Lower leg skin (tissue), 4 donors: ENCODE data around the gene IGFN1. TPM values are rescaled to one million over a fixed set of nuclear protein-coding genes. Genes with fewer than 3 reads are reported as not detected.

Experiments
- DNase-seq, 2 donors: peaks; one replicate each; pipeline ENCODE4 v3.0.0-alpha.2; 2019; ENCODE audit warnings: low spot score in 2 of 2
- H3K4me3 ChIP-seq: fragments of 200-600 bp; sonication (generic); 2 replicates; pipeline ENCODE4 v1.5.1; 2017; ENCODE audit warnings: mild to moderate bottlenecking, low read depth; ENCODE audit not compliant: poor library complexity, severe bottlenecking
- CTCF ChIP-seq, 3 donors: fragments of 450-650 bp; IDR thresholded peaks; one replicate each; pipeline ENCODE4 v1.5.1; 2016; ENCODE audit warnings: antibody characterized with exemption in 3 of 3, mild to moderate bottlenecking in 3 of 3, moderate library complexity in 2 of 3
- POLR2A ChIP-seq, 2 donors: fragments of 450-650 bp; IDR thresholded peaks; one replicate each; pipeline ENCODE4 v1.6.1; 2016 to 2017; ENCODE audit warnings: antibody characterized with exemption in 2 of 2, mild to moderate bottlenecking in 1 of 2, moderate library complexity in 1 of 2
- WGBS, 2 donors: methylation state at CpG; one replicate each; pipeline ENCODE4 v1.1.5; 2018; 5-methylcytosine and 5-hydroxymethylcytosine counted together
- intact Hi-C: fragments of 100-400 bp; cut with DNase I; formaldehyde crosslinking; loops from one replicate; pipeline ENCODE4 v1.15.0; 2023; ENCODE audit warnings: low total_unique reads
- total RNA-seq, 4 donors: library from RNA; depleted of rRNA; stranded (reverse); fragments of >200 nt; gene quantifications; one replicate each; pipeline ENCODE4 v1.1.0, GENCODE V29; 2016

Gene IGFN1
- total RNA-seq: under 1 TPM in 1 of 4 donors, not detected in 3; 0.32 TPM

DNA sequence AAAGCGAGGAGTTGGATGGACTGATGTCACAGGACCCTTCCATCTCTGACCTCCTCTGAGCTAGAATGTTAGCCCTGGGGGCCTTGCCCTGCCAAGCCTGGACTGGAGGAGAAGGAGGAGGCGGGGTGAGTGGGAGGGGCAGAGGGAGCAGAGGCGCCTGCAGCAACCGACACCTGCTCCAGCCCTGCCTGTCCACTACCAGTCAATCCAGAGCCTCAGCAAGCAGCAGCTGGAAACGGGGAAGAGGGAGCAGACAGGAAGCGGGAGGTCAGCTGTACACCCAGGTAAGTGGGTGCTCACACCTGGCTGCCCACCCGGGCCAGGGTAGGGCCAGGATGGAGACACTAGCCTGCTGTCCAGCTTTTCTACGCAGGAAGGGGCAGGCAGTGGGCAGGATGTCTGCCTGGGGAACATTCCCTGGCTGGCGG, at the start of gene IGFN1:
Gene IGFN1 (plus strand): TSS at position 201 of the 428 bp plus-strand sequence. CDS start 2,470 bp downstream, outside the sequence.
- WGBS, 2 donors: 56 to 64% methylated on average over 9 of the region's 9 CpGs
- H3K4me3 ChIP-seq: no peak within 1 kb of the TSS
- intact Hi-C loops: no loop called here
- TF ChIP-seq POLR2A (IDR thresholded peaks at IDR 0.05): no peak
- TF ChIP-seq CTCF (IDR thresholded peaks at IDR 0.05): no peak
- no peak for DNase-seq

- H3K4me3 ChIP-seq: no peak overlapping the region
- WGBS, 2 donors: 90 to 97% methylated on average over 8 of the region's 8 CpGs
- DNase-seq: no peak
- intact Hi-C loops: no loop called here
- TF ChIP-seq POLR2A (IDR thresholded peaks at IDR 0.05): no peak
- TF ChIP-seq CTCF (IDR thresholded peaks at IDR 0.05): no peak
Observed at GRCh38 chr1:201140941-201141260, 49.7 kb upstream of the IGFN1 start.

- intact Hi-C loops: no loop called here
- WGBS, 2 donors: 95 to 96% methylated on average over 5 of the region's 5 CpGs
Observed at GRCh38 chr1:201141418-201141817, 49.2 kb upstream of the IGFN1 start.

GRCh38 chr1:201142011-201142848, 48.4 kb upstream of the IGFN1 start:
- intact Hi-C loops: no loop called here

More at GRCh38 chr1:201141418-201141817, 49.2 kb upstream of the IGFN1 start:
- no peak for TF ChIP-seq CTCF (IDR thresholded peaks at IDR 0.05)
- TF ChIP-seq POLR2A (IDR thresholded peaks at IDR 0.05): no peak
- no peak overlapping the region for H3K4me3 ChIP-seq
- DNase-seq: peak in 1 of 2 donors; percentile 78

GRCh38 chr1:201142849-201143725, 47.5 kb upstream of the IGFN1 start:
- no peak overlapping the region for H3K4me3 ChIP-seq
- DNase-seq: peak in 1 of 2 donors; percentile 84
- TF ChIP-seq CTCF (IDR thresholded peaks at IDR 0.05): no peak
- no peak for TF ChIP-seq POLR2A (IDR thresholded peaks at IDR 0.05)
- intact Hi-C loops: no loop called here
- WGBS, 2 donors: 70 to 78% methylated on average over 15 to 16 of the region's 16 CpGs

More at GRCh38 chr1:201142011-201142848, 48.4 kb upstream of the IGFN1 start:
- TF ChIP-seq CTCF (IDR thresholded peaks at IDR 0.05): no peak
- no peak for TF ChIP-seq POLR2A (IDR thresholded peaks at IDR 0.05)
- 46 to 54% methylated on average over 16 of the region's 16 CpGs for WGBS, 2 donors
- H3K4me3 ChIP-seq: no peak overlapping the region
- peak in 1 of 2 donors; percentile 84 for DNase-seq
